Inferior parietal cortex (tissue), 1 donor: ENCODE data around the gene POLL.

Experiments
- DNase-seq: peaks from one replicate; pipeline ENCODE4 v3.0.0-alpha.2; 2016; ENCODE audit errors: extremely low spot score

POLL gene

DNA sequence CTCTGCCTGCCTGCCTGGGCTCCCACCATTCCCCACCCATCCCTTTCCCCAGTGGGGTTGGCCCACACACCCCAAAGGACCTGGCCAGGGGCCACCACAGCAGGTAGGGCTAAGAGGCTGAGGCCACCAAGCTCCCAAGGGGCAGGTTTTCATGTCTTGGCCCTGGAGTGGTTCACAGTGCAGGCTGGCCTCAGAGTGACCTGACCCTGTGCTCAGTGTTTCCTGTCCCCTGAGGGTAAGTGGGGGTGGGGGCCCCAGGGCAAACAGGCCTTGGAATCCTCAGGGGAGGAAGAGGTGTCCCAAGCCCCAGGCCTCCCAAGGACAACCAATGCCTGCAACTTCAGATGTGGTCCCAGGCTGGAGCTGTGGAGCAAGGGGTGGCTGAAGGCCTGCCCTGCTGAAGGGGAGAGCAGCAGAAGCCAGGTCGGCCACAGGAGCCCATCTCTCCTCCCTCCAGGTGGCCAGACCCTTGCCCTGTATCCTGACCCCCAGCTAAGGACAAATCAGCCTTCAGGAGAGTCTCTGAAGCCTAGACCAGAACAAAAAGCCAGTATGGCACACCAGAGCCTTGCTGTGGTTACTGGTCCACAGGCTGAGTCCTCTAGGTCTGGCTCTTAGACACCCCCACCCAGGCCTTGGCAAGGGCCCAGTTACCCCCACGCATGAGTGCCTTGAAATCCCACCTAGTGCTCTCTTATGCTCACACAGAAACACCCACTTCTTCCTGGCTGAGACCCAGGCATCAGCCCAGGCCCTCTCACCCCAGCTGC, 27.6 kb downstream of the POLL start:
- DNase-seq, result no peak

DNA sequence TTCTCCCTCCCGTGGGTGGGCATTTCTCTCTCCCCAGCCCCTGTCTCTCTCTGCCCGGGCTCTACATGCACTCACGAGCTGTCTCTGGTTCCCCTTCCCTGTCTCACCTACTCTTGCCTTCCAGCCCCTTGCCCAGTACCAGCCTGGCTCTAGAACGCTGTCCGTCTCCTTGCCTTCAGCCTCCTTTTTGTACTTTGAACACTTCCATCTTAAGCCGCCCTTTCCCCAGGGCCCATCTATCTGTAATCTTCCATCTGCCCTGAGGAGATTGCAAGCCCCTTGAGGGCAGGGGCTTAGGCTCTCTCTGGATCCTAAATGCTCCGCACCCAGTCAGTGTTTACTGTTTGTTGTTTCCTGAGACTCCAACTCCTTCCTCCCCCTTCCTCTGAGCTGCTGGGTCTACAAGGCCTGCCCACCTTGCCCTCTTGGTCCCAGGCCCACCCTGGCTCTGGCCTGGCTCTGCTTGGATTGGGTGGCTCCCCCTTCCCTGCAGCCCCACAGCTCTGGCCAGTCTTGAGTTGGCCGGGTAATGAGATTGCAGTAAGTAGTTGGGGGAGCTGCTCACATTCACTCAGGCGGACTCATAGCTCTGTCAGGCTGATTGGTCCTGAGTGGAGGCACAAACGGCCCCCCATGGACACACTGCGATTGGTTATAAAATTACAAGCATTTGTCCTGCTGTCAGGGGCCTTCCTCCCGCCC, 28.3 kb downstream of the POLL start:
- no peak for DNase-seq

DNA sequence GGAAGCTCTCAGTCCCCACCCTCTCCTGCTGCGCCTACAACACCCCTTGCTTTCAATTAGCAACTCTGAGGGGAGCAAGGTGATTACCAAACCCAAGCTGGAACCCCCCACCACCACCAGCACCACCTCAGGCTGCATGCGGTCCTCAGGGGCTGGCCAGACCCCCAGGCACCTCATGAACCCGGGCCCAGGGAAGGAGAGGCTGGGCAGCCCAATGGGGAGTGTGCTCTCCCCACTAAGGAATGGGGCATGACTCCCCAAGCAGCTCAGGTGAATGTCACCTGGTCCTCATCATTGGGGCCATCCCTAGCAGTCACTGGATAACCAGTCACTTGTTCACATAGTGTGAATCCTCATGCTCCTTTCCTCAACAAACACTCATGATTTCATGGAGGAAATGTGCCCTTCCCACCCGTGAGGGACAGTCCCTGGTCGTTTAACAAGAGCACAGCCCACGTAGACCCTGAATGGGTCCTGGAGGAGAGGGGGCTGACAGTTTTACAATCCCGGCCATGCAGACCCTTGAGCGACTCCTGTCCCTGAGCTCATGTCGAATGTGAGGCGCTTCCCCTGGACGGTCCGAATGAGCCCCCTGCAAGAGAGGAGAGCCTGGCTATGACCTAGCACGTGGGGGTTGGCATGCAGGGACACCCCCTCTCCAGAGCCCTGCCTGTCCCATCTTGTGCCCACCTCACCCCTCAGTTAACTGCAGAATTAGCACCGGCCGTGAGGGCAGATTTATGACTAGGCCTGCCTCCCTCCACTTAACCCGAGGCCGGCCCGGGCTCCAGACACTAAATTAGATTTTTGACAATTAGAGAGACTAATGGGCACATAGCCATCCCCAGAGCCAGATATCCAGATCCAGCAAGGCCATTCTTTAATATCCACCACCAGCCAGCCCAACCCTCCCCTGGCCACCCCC, 29.1 kb downstream of the POLL start:
- no peak for DNase-seq

- no peak for DNase-seq
Observed at GRCh38 chr10:101558204-101558603, 29.9 kb downstream of the POLL start.

DNA sequence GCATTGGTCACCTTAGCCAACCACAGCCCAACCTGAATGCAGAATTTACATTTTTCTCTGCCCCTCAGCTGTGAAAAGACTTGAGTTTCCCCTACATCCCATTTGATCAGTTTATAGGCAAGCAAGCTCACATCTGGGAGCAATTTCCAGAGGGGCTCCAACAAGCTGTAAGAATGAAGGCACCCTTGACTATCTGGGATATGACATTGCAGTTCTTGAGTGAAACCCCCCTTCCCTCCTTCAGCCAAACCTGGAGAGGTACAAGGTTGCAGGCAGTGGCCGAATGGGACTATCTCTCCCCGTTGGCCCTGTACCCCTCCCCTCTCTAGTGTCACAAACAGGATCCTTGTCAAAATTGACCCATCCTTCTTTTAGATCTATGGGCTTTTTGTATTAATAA, 30.5 kb downstream of the POLL start:
- no peak for DNase-seq

DNA sequence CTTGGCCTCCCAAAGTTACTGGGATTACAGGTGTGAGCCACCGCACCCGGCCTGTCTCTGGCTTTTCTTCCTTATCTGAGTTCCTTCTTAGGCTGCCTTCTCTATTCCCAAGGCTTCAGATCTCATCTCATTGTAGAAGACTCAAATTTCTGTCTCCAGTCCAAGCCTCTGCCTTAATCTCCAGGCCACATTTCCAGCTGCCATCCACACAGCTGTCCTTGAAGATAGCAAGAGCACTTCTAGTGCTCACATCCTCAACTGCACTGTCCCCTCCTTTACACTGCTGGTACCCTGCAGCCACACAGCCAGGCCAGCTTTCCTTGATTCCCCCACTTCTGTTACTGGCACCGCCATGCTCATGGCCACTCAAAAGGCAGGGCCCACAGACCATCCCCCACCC, 35.6 kb downstream of the POLL start:
- DNase-seq, result no peak

DNA sequence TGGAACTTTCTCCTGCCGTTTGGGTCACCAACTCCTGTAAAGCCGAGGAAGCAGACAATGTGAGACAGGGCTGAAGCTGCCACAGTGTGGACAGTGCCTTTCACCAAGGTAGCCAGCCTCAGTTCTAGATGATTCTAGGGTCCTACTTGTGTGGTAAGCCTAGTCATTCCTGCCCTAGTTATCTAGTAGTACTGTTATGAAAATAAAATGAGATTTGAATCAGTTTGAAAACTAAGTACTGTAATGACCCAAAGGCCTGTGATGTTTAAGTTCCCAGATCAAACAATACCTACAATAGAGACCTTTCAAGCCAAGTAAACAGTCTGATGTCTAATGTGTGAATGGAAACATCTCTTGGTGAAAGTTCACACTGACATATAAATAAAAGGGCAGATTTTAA, 37.1 kb downstream of the POLL start:
- DNase-seq, result no peak

- DNase-seq, result no peak
Observed at GRCh38 chr10:101545898-101546297, 42.2 kb downstream of the POLL start.

DNA sequence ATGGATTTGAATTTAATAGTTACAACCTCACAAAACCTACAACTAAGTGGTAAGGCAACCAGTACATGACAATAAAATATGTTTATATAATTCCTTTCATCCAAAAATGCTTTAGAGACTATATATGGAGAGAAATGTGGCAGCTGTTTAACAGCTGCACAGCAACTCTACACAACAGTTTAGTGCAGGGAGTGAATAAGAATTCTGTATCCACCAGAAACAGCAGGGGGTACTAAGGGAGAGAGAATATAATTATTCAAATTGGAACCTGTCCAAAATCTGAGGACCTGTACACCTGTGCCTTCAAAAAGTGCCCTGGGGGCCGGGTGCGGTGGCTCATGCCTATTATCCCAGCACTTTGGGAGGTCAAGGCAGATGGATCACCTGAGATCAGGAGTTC, 49.6 kb downstream of the POLL start:
- DNase-seq, result no peak

DNA sequence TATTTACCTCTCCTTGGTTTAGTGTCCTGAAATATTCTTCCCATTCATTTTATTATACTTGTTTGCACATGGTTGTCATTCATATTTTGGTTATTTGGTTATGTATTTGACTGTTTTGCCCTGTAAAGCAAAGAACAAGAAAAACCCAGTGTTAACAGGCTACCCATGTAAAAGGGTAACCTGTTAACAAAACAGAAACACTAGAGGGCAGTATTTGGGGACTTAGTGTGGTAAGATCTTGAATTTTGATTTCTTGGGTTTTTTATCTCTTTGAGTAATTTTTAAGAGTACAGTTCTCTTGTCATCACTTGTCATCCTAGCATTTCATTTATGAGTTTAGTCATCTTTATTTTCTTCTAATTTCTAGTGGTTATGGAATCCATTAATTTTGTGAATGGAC, 51.3 kb downstream of the POLL start:
- DNase-seq, result no peak

DNA sequence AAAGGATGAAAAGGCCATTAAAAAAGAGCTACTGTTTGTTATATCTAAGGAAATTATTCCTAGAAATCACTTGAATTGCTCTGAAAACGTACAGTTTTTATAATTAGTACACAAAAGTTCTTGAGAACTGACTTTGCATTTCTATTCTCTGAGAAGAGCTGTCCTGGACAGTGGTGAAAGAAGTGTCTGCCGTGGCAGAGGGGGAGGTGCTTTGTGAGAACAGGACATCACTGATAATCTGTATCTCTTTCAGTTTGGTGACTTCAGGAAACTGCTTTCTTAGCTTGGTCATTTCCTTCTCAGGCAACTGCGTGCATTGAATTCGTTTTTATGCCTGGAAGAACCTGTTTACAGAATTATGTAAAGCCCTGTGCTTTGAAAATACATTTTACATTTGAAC, 52.1 kb downstream of the POLL start:
- no peak for DNase-seq

DNA sequence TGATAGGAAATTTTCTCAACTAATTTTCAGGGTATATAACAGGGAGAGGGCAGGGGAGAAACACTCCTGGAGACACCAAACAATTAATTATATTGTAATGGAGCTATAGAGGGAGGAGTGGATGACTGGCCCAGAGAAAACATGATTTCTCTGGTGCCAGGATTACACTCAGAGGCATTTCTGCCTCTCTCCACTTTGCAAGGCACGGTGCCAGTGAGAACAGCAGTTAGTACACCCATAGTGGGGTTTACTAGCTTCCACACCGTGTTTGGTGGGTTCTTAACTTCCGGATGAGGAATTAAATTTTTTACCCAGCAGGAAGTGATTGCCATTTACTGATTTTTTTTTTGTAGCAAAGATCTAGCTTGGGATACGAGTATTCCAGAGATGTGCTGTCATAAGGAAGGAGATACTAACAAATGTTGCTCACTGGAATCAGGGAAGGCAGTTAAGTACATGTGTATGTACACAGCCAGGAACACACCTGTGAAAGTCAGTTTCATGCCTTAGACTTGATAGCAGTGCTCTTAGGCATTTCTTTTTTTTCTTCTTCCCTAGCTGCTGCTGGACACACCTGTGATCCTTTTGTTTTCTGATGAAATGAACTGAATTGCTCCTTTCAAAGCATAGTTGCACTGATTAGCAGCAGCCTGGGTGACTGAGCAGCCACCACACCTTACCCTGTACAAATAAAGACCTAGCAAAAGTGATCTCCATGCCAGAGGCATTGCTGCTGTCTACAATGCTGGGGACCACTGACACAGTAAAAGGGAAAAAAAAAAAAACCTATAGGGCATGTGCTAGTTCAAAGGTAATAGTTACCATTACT, 58.1 kb downstream of the POLL start:
- DNase-seq, result no peak

GRCh38 chr10:101529207-101529606, 58.9 kb downstream of the POLL start:
- no peak for DNase-seq
